A549 (cell line): ENCODE data around the gene SLC9A3. TPM values are rescaled to one million over a fixed set of nuclear protein-coding genes. Genes with fewer than 3 reads are reported as not detected.

Experiments used
- ATAC-seq, 2 experiments: fragments of 200-7000 bp in 1 of 2; fragments of >200 bp in 1 of 2; cut with Nextera tagmentation in 1 of 2; cut with Tn5 transposase in 1 of 2; 3 replicates each; pipeline versions ENCODE4 v1.8.0 to v1.9.1; 2018 to 2020; ENCODE audit warnings: mild to moderate bottlenecking in 1 of 2, moderate library complexity in 1 of 2
- CTCF ChIA-PET: fragments of 300-600 bp; sonication (Branson Sonifier 250); formaldehyde crosslinking; extraction: SDS; loops from one replicate; lab custom pipeline; 2021; ENCODE audit warnings: antibody characterized with exemption, inconsistent platforms; lab: Yijun Ruan, JAX
- POLR2A ChIA-PET: fragments of 350-600 bp; formaldehyde crosslinking; extraction: SDS; loops from one replicate; lab custom pipeline; 2021; ENCODE audit warnings: antibody characterized with exemption, inconsistent platforms; lab: Yijun Ruan, JAX
- DNase-seq, 2 experiments: peaks; one replicate each; pipeline versions ENCODE4 v3.0.0 to v3.0.0-alpha.2; 2011 to 2016; ENCODE audit warnings: low read depth in 1 of 2, low spot score in 1 of 2
- FAIRE-seq: peaks from 2 replicates; lab custom pipeline; 2011; peaks lifted over from hg19 to GRCh38; lab: Jason Lieb, UNC
- H3K27ac ChIP-seq, 2 experiments: fragments of >200 bp; sonication (Bioruptor Twin); formaldehyde crosslinking; 3 replicates each; pipeline ENCODE4 v1.5.1; 2016 to 2017
- H3K4me1 ChIP-seq: fragments of >200 bp; sonication (Bioruptor Twin); formaldehyde crosslinking; 3 replicates; pipeline ENCODE4 v1.6.1; 2016
- H3K4me2 ChIP-seq: fragments of >200 bp; sonication (Bioruptor Twin); formaldehyde crosslinking; 3 replicates; pipeline ENCODE4 v1.6.1; 2016
- H3K4me3 ChIP-seq: fragments of >200 bp; sonication (Bioruptor Twin); formaldehyde crosslinking; 3 replicates; pipeline ENCODE4 v1.5.1; 2016
- H3K9me3 ChIP-seq: fragments of >200 bp; sonication (Bioruptor Twin); formaldehyde crosslinking; 3 replicates; pipeline ENCODE4 v1.6.1; 2016
- ATOH8 ChIP-seq: fragments of 250-450 bp; sonication (Bioruptor Pico); IDR thresholded peaks from 2 replicates; pipeline ENCODE4 v1.5.0; 2020; ENCODE audit warnings: low read depth, mild to moderate bottlenecking, moderate library complexity
- BCL3 ChIP-seq: fragments of >200 bp; sonication (Bioruptor Twin); formaldehyde crosslinking; IDR thresholded peaks from 3 replicates; pipeline ENCODE4 v1.6.1; 2016
- CBX8 ChIP-seq: fragments of 200-600 bp; sonication (generic); IDR thresholded peaks from 2 replicates; pipeline ENCODE4 v1.6.1; 2016
- CHD2 ChIP-seq: fragments of 150-350 bp; IDR thresholded peaks from 2 replicates; pipeline ENCODE4 v1.6.1; 2014; ENCODE audit warnings: low read length; ENCODE audit not compliant: partially characterized antibody
- FOSB ChIP-seq: fragments of 250-450 bp; sonication (Bioruptor Pico); IDR thresholded peaks from 2 replicates; pipeline ENCODE4 v1.5.0; 2020; ENCODE audit warnings: mild to moderate bottlenecking, moderate library complexity
- FOXS1 ChIP-seq: fragments of 250-450 bp; sonication (Bioruptor Pico); IDR thresholded peaks from 2 replicates; pipeline ENCODE4 v1.5.0; 2020; ENCODE audit warnings: mild to moderate bottlenecking, moderate library complexity
- GATA3 ChIP-seq: IDR thresholded peaks from 2 replicates; pipeline ENCODE4 v1.6.1; 2012; ENCODE audit warnings: borderline replicate concordance
- HDAC2 ChIP-seq: fragments of 200-600 bp; sonication (generic); IDR thresholded peaks from 2 replicates; pipeline ENCODE4 v1.6.1; 2016
- HMGXB4 ChIP-seq: fragments of 250-450 bp; sonication (Bioruptor Pico); IDR thresholded peaks from 2 replicates; pipeline ENCODE4 v1.5.0; 2021; ENCODE audit warnings: mild to moderate bottlenecking, moderate library complexity, borderline replicate concordance
- HOXB13 ChIP-seq: fragments of 250-450 bp; sonication (Bioruptor Pico); IDR thresholded peaks from 2 replicates; pipeline ENCODE4 v1.5.0; 2020; ENCODE audit warnings: low read depth, mild to moderate bottlenecking, moderate library complexity
- MAX ChIP-seq: IDR thresholded peaks from 2 replicates; pipeline ENCODE4 v1.6.1; 2012
- NPAS2 ChIP-seq: fragments of 250-450 bp; sonication (Bioruptor Pico); IDR thresholded peaks from 2 replicates; pipeline ENCODE4 v1.8.0; 2022; ENCODE audit warnings: mild to moderate bottlenecking, moderate library complexity, borderline replicate concordance
- NR3C1 ChIP-seq: fragments of >200 bp; sonication (Bioruptor Twin); formaldehyde crosslinking; IDR thresholded peaks from 3 replicates; pipeline ENCODE4 v1.6.1; 2017
- POLR2AphosphoS2 ChIP-seq: conservative IDR thresholded peaks from 2 replicates; pipeline ENCODE4 v1.6.1; 2012; ENCODE audit warnings: low read length, improper control_type of control experiment, inconsistent platforms
- RAD21 ChIP-seq, 2 experiments: fragments of >200 bp in 1 of 2; sonication (Bioruptor Twin) in 1 of 2; formaldehyde crosslinking in 1 of 2; IDR thresholded peaks in 1 of 2; conservative IDR thresholded peaks in 1 of 2; 2 replicates in 1 of 2; 3 replicates in 1 of 2; pipeline ENCODE4 v1.6.1; 2012 to 2018; ENCODE audit warnings: inconsistent platforms in 1 of 2
- RCOR1 ChIP-seq: fragments of 150-350 bp; IDR thresholded peaks from 2 replicates; pipeline ENCODE4 v1.6.1; 2014; ENCODE audit warnings: antibody characterized with exemption, low read length, low read depth
- RFX5 ChIP-seq: fragments of 450-650 bp; IDR thresholded peaks from 2 replicates; pipeline ENCODE4 v1.7.1; 2014; ENCODE audit warnings: antibody characterized with exemption, mild to moderate bottlenecking, moderate library complexity
- SMC3 ChIP-seq: fragments of >200 bp; sonication (Bioruptor Twin); formaldehyde crosslinking; IDR thresholded peaks from 3 replicates; pipeline ENCODE4 v1.6.1; 2018; ENCODE audit warnings: inconsistent platforms
- SREBF2 ChIP-seq: fragments of 450-650 bp; IDR thresholded peaks from 2 replicates; pipeline ENCODE4 v1.6.1; 2014; ENCODE audit warnings: mild to moderate bottlenecking, moderate library complexity
- USF2 ChIP-seq: fragments of 450-650 bp; IDR thresholded peaks from 2 replicates; pipeline ENCODE4 v1.6.1; 2014; ENCODE audit warnings: antibody characterized with exemption
- ZC3H11A ChIP-seq: fragments of 450-650 bp; IDR thresholded peaks from 2 replicates; pipeline ENCODE4 v1.6.1; 2014; ENCODE audit warnings: antibody characterized with exemption, mild to moderate bottlenecking
- WGBS: methylation state at CpG from one replicate; pipeline ENCODE4 v1.1.6; 2017; ENCODE audit errors: missing lambda C conversion rate; 5-methylcytosine and 5-hydroxymethylcytosine counted together
- polyA plus RNA-seq, 4 experiments: library from polyadenylated mRNA; depleted of rRNA in 3 of 4; stranded (reverse); fragments of >200 nt; fragmentation: RNase III in 1 of 4; extraction: RNeasy Plus Mini Kit Qiagen cat#74134 plus additional on column Dnase treatment in 1 of 4; gene quantifications; 2 replicates in 3 of 4; 3 replicates in 1 of 4; pipeline ENCODE4 v1.2.3, GENCODE V29; 2011 to 2017

Gene SLC9A3
- polyA plus RNA-seq, 2 of the 4 experiments (the other 2 are of a cell fraction) = 1.3 TPM

- 94% methylated on average over 11 of the region's 11 CpGs for WGBS
Measured at GRCh38 chr5:455806-456205, 68.4 kb downstream of the SLC9A3 start.

GRCh38 chr5:454936-455335, 69.3 kb downstream of the SLC9A3 start:
- POLR2A ChIA-PET = no interaction called here
- no peak for FAIRE-seq
- WGBS = 94% methylated on average over 11 of the region's 11 CpGs

More at GRCh38 chr5:455806-456205, 68.4 kb downstream of the SLC9A3 start:
- Histone ChIP-seq H3K4me3 (no peak overlapping the region), H3K4me2 (no peak overlapping the region), H3K9me3 (peaks cover 18% of the 10 kb centered on the region; the same call in 2 of the 3 replicates), H3K4me1 (peaks cover 4% of the 10 kb centered on the region; the same call in 1 of the 3 replicates), H3K27ac (no peak overlapping the region)
- CTCF ChIA-PET = interaction anchor here (1.9 to 4.1 kb wide), 2 partner anchors 8 to 14 kb away, joined by 4 to 30 read pairs; no protein-coding TSS in a partner anchor
- no peak for DNase-seq
- POLR2A ChIA-PET = no interaction called here
- no peak for FAIRE-seq
- no peak for TF ChIP-seq HMGXB4 (CRISPR knock-in tag)
- ATAC-seq = no peak

More at GRCh38 chr5:454936-455335, 69.3 kb downstream of the SLC9A3 start:
- no peak overlapping the region for H3K4me3 ChIP-seq
- TF ChIP-seq FOXS1 (CRISPR knock-in tag) (no peak), BCL3 (no peak), SMC3 (no peak), RCOR1 (no peak), NR3C1 (no peak), HOXB13 (no peak), POLR2AphosphoS2 (no peak), ATOH8 (no peak), CHD2 (no peak), USF2 (no peak), MAX (no peak), SREBF2 (no peak), GATA3 (no peak), NPAS2 (CRISPR knock-in tag) (no peak), CBX8 (no peak), RFX5 (no peak), RAD21 (conservative IDR thresholded peaks at IDR 0.05 in 1 of 2, IDR thresholded peaks at IDR 0.05 in 1 of 2) (no peak), FOSB (no peak), ZC3H11A (no peak), HDAC2 (no peak)
- H3K4me1 ChIP-seq = peaks cover 4% of the 10 kb centered on the region; the same call in 1 of the 3 replicates
- CTCF ChIA-PET = interaction anchor here (4.1 kb wide), 1 partner anchor 8 kb away, joined by 30 read pairs; no protein-coding TSS in a partner anchor
- DNase-seq = no peak
- H3K9me3 ChIP-seq = peaks cover 18% of the 10 kb centered on the region; the same call in 2 of the 3 replicates
- no peak for ATAC-seq
- no peak overlapping the region for H3K4me2 ChIP-seq
- H3K27ac ChIP-seq = no peak overlapping the region
